ENCODE results near the gene STRIT1.
A peak's percentile ranks its signal among the peaks of the same experiment; 100 is the strongest.

STRIT1 gene

DNA sequence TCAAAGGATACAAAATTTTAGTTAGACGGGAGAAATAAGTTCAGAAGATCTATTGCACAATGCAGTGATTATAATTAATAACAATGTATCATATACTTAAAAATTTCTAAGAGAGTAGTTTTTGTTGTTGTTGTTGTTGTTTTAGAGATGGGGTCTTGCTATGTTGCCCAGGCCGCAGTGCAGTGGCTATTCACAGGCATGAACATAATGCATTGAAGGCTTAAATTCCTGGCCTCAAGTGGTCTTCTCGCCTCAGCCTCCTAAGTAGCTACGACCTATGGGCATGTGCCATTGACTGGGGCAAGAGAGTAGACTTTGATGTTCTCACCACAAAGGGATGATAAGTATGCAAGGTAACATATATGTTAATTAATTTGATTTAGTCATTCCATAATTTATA lies 7.5 kb downstream of the STRIT1 start:
- no peak for DNase-seq
- Histone ChIP-seq H3K4ac (ENCODE audit: low read depth in 1 of 2, low read length in 2 of 2) (no peak overlapping the region), H3K18ac (ENCODE audit: low read depth in 1 of 2, low read length in 2 of 2) (no peak overlapping the region), H2BK120ac (ENCODE audit: low read depth, low read length) (no peak overlapping the region), H3K14ac (ENCODE audit: low read length in 2 of 2) (no peak overlapping the region), H3K4me2 (ENCODE audit: low read length, poor library complexity, severe bottlenecking) (no peak overlapping the region), H3K79me1 (replicated peaks; ENCODE audit: low read length, poor library complexity, severe bottlenecking) (no peaks in the 10 kb centered on the region), H2AFZ (ENCODE audit: low read depth, low read length) (no peak overlapping the region), H3K27me3 (ENCODE audit: control insufficient read depth in 1 of 2, insufficient read depth in 1 of 2, low read length in 2 of 2) (no peaks in the 10 kb centered on the region), H4K8ac (ENCODE audit: low read length) (no peak overlapping the region), H3K9me3 (ENCODE audit: control insufficient read depth, low read length) (no peaks in the 10 kb centered on the region), H2BK5ac (ENCODE audit: low read depth, low read length, poor library complexity, severe bottlenecking) (no peak overlapping the region), H2BK15ac (ENCODE audit: low read depth, poor library complexity, severe bottlenecking) (no peak overlapping the region), H3K4me3 (ENCODE audit: insufficient read depth in 1 of 2, low read depth in 1 of 2, low read length in 2 of 2) (no peak overlapping the region), H3K4me1 (ENCODE audit: control insufficient read depth, insufficient read depth, low read depth, low read length) (peaks cover 3% of the 10 kb centered on the region), H2BK12ac (ENCODE audit: low read length in 2 of 2) (no peak overlapping the region), H3K23ac (ENCODE audit: low read length in 2 of 2) (no peak overlapping the region), H2AK5ac (ENCODE audit: low read length, severe bottlenecking) (no peak overlapping the region), H3K36me3 (ENCODE audit: control insufficient read depth in 1 of 2, insufficient read depth in 2 of 2, low read depth in 1 of 2, low read length in 2 of 2) (no peaks in the 10 kb centered on the region), H3K27ac (ENCODE audit: low read length, poor library complexity, severe bottlenecking) (no peak overlapping the region), H4K91ac (ENCODE audit: low read length) (no peak overlapping the region), H3K9ac (ENCODE audit: low read length) (no peak overlapping the region)
- WGBS, result 99% methylated on average over 3 of the region's 4 CpGs

DNA sequence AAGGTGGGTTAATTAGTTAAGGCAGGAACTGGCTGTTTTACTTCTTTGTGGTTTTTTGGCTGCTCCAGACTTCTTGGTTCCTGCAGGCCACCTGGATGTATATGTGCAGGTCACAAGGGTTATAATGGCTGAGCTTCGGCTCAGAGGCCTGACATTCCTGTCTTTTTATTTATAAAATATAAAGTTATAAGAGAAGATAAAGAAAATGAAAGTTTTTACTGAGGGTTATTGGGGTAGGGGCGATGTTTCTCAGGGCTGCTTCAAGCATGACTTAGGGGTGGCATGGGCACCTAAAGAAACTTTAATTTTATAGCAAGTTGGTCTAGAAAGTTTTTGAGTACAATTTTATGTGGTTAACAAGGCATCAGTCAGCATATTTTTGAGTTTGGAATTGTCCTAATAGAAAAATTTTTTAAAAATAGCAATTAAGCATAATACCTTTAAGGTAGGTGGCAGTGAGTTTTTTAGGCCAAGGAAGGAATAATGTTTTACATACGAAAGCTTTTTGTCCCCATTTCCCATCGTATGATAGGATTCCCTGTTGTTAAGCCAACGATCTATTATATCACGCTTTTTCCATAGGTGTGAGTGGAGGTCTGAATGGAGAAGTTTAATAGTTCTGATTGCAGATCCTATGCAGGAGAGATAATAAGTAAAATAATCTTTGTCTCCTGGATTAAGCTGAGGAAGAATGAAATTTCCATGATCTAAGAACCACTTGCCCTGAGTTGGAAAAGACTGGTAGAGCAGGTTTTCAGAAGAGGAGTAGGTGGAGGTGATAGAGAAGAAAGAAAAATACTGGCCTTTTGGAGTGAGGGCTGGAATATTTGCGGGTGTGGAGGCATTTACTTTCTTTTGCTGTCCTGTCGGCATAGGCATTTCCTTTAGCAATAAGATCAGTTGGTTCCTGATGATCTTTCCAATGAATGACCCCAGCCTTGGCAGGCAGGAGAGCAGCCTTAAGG lies 10.1 kb downstream of the STRIT1 start:
- Histone ChIP-seq H2BK5ac (ENCODE audit: low read depth, low read length, poor library complexity, severe bottlenecking) (no peak overlapping the region), H2BK12ac (ENCODE audit: low read length in 2 of 2) (no peak overlapping the region), H2BK15ac (ENCODE audit: low read depth, poor library complexity, severe bottlenecking) (no peak overlapping the region), H3K79me1 (replicated peaks; ENCODE audit: low read length, poor library complexity, severe bottlenecking) (no peaks in the 10 kb centered on the region), H3K4me3 (ENCODE audit: insufficient read depth in 1 of 2, low read depth in 1 of 2, low read length in 2 of 2) (no peak overlapping the region), H2BK120ac (ENCODE audit: low read depth, low read length) (no peak overlapping the region), H2AFZ (ENCODE audit: low read depth, low read length) (no peak overlapping the region), H4K91ac (ENCODE audit: low read length) (no peak overlapping the region), H2AK5ac (ENCODE audit: low read length, severe bottlenecking) (no peak overlapping the region), H3K18ac (ENCODE audit: low read depth in 1 of 2, low read length in 2 of 2) (no peak overlapping the region), H3K4me1 (ENCODE audit: control insufficient read depth, insufficient read depth, low read depth, low read length) (peaks cover 3% of the 10 kb centered on the region), H4K8ac (ENCODE audit: low read length) (no peak overlapping the region), H3K9me3 (ENCODE audit: control insufficient read depth, low read length) (no peaks in the 10 kb centered on the region), H3K36me3 (ENCODE audit: control insufficient read depth in 1 of 2, insufficient read depth in 2 of 2, low read depth in 1 of 2, low read length in 2 of 2) (no peaks in the 10 kb centered on the region), H3K4ac (ENCODE audit: low read depth in 1 of 2, low read length in 2 of 2) (no peak overlapping the region), H3K14ac (ENCODE audit: low read length in 2 of 2) (peak overlapping the region in 1 of 2 experiments; percentile 41), H3K27me3 (ENCODE audit: control insufficient read depth in 1 of 2, insufficient read depth in 1 of 2, low read length in 2 of 2) (no peaks in the 10 kb centered on the region), H3K9ac (ENCODE audit: low read length) (peak overlapping the region; percentile 35), H3K4me2 (ENCODE audit: low read length, poor library complexity, severe bottlenecking) (no peak overlapping the region), H3K27ac (ENCODE audit: low read length, poor library complexity, severe bottlenecking) (peak overlapping the region; percentile 59), H3K23ac (ENCODE audit: low read length in 2 of 2) (no peak overlapping the region)
- WGBS, result 90% methylated on average over 7 of the region's 8 CpGs
- DNase-seq, result no peak

DNA sequence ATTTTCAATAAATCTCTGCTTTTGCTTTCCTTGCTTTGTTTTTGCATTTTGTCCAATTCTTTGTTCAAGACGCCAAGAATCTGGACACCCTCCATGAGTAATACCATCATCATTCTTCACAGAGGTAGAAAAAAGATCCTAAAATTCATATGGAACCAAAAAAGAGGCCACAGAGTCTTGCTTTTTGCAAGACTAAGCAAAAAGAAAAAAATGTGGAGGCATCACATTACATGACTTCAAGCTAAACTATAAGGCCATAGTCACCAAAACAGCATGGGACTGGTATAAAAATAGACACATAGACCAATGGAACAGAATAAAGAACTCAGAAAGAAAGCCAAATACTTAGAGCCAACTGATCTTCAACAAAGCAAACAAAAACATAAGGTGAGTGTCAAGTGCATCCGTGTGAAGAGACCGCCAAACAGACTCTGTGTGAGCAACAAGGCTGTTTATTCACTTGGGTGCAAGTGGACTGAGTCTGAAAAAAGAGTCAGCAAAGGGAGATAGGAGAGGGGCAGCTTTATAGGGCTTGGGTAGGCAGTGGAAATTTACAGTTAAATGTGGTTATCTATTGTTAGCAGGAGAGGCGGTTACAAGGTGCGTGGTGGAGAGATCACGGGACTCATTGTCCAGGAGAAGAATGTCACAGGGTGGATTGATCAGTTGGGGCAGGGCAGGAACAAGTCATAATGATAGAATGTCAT lies 10.9 kb downstream of the STRIT1 start:
- DNase-seq, result no peak

DNA sequence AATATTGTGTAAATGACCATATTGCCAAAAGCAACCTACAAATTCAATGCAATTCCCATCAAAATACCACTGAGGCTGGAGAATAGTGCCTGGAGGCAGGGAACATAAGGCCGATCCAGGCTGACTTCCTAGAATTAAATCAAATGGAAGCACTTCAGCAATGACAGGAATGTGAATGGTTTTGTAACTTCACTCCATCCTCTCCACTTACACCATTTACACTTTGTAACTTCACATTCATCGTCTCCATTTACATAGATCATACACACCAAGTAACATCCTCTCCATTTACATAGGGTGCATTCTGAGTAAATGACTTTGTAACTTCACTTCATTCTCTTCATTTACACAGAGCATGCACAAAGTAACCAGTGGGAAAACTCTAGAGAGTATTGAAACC lies 11.6 kb downstream of the STRIT1 start:
- Histone ChIP-seq H3K4me1 (ENCODE audit: control insufficient read depth, insufficient read depth, low read depth, low read length) (peaks cover 3% of the 10 kb centered on the region), H3K36me3 (ENCODE audit: control insufficient read depth in 1 of 2, insufficient read depth in 2 of 2, low read depth in 1 of 2, low read length in 2 of 2) (no peaks in the 10 kb centered on the region), H3K14ac (ENCODE audit: low read length in 2 of 2) (no peak overlapping the region), H3K4me2 (ENCODE audit: low read length, poor library complexity, severe bottlenecking) (no peak overlapping the region), H3K18ac (ENCODE audit: low read depth in 1 of 2, low read length in 2 of 2) (no peak overlapping the region), H3K9me3 (ENCODE audit: control insufficient read depth, low read length) (no peaks in the 10 kb centered on the region), H2AK5ac (ENCODE audit: low read length, severe bottlenecking) (no peak overlapping the region), H2BK12ac (ENCODE audit: low read length in 2 of 2) (no peak overlapping the region), H3K23ac (ENCODE audit: low read length in 2 of 2) (no peak overlapping the region), H3K79me1 (replicated peaks; ENCODE audit: low read length, poor library complexity, severe bottlenecking) (no peaks in the 10 kb centered on the region), H2BK15ac (ENCODE audit: low read depth, poor library complexity, severe bottlenecking) (no peak overlapping the region), H2BK5ac (ENCODE audit: low read depth, low read length, poor library complexity, severe bottlenecking) (no peak overlapping the region), H4K8ac (ENCODE audit: low read length) (no peak overlapping the region), H3K9ac (ENCODE audit: low read length) (peak overlapping the region; percentile 26), H3K4ac (ENCODE audit: low read depth in 1 of 2, low read length in 2 of 2) (no peak overlapping the region), H2AFZ (ENCODE audit: low read depth, low read length) (no peak overlapping the region), H3K4me3 (ENCODE audit: insufficient read depth in 1 of 2, low read depth in 1 of 2, low read length in 2 of 2) (no peak overlapping the region), H3K27me3 (ENCODE audit: control insufficient read depth in 1 of 2, insufficient read depth in 1 of 2, low read length in 2 of 2) (no peaks in the 10 kb centered on the region), H3K27ac (ENCODE audit: low read length, poor library complexity, severe bottlenecking) (peak overlapping the region; percentile 57), H4K91ac (ENCODE audit: low read length) (no peak overlapping the region), H2BK120ac (ENCODE audit: low read depth, low read length) (no peak overlapping the region)
- DNase-seq, result no peak
- 90% methylated on average over 2 of the region's 2 CpGs for whole genome bisulfite sequencing

More for the DNA sequence above, 10.9 kb downstream of the STRIT1 start:
- H3K9ac ChIP-seq (ENCODE audit: low read length), result peak overlapping the region; percentile 35
- no peak overlapping the region for H3K23ac ChIP-seq (ENCODE audit: low read length in 2 of 2)
- no peak overlapping the region for H3K14ac ChIP-seq (ENCODE audit: low read length in 2 of 2)
- H4K8ac ChIP-seq (ENCODE audit: low read length), result no peak overlapping the region
- no peak overlapping the region for H2BK12ac ChIP-seq (ENCODE audit: low read length in 2 of 2)
- H2BK120ac ChIP-seq (ENCODE audit: low read depth, low read length), result no peak overlapping the region
- 94% methylated on average over 6 of the region's 6 CpGs for WGBS
- no peaks in the 10 kb centered on the region for H3K27me3 ChIP-seq (ENCODE audit: control insufficient read depth in 1 of 2, insufficient read depth in 1 of 2, low read length in 2 of 2)
- H3K4ac ChIP-seq (ENCODE audit: low read depth in 1 of 2, low read length in 2 of 2), result no peak overlapping the region
- H3K79me1 ChIP-seq (replicated peaks; ENCODE audit: low read length, poor library complexity, severe bottlenecking), result no peaks in the 10 kb centered on the region
- H2AK5ac ChIP-seq (ENCODE audit: low read length, severe bottlenecking), result peak overlapping the region; percentile 23
- no peak overlapping the region for H2BK15ac ChIP-seq (ENCODE audit: low read depth, poor library complexity, severe bottlenecking)
- no peak overlapping the region for H2BK5ac ChIP-seq (ENCODE audit: low read depth, low read length, poor library complexity, severe bottlenecking)
- H3K9me3 ChIP-seq (ENCODE audit: control insufficient read depth, low read length), result no peaks in the 10 kb centered on the region
- H3K4me2 ChIP-seq (ENCODE audit: low read length, poor library complexity, severe bottlenecking), result no peak overlapping the region
- H3K4me3 ChIP-seq (ENCODE audit: insufficient read depth in 1 of 2, low read depth in 1 of 2, low read length in 2 of 2), result peak overlapping the region in 1 of 2 experiments; percentile 37
- H2AFZ ChIP-seq (ENCODE audit: low read depth, low read length), result no peak overlapping the region
- H4K91ac ChIP-seq (ENCODE audit: low read length), result no peak overlapping the region
- peak overlapping the region; percentile 59 for H3K27ac ChIP-seq (ENCODE audit: low read length, poor library complexity, severe bottlenecking)
- H3K36me3 ChIP-seq (ENCODE audit: control insufficient read depth in 1 of 2, insufficient read depth in 2 of 2, low read depth in 1 of 2, low read length in 2 of 2), result no peaks in the 10 kb centered on the region
- no peak overlapping the region for H3K18ac ChIP-seq (ENCODE audit: low read depth in 1 of 2, low read length in 2 of 2)
- peaks cover 3% of the 10 kb centered on the region for H3K4me1 ChIP-seq (ENCODE audit: control insufficient read depth, insufficient read depth, low read depth, low read length)

All from mesenchymal stem cell (in vitro differentiated cells and primary cell).